CD4-positive, CD25-positive, alpha-beta regulatory T cell (primary cell): ENCODE results near the gene ATP9B. TPM values are rescaled to one million over a fixed set of nuclear protein-coding genes. Genes with fewer than 3 reads are reported as not detected.
A peak's percentile ranks its signal among the peaks of the same experiment; 100 is the strongest.

ENCODE experiments used
- ATAC-seq, 2 donors: fragments of 150-1000 bp; cut with Tn5 transposase; one replicate each; pipeline ENCODE4 v1.10.0; 2021; ENCODE audit warnings: low read depth in 2 of 2, moderate number of reproducible peaks in 2 of 2, moderate library complexity in 1 of 2
- DNase-seq, 3 donors: peaks; one replicate each; pipeline versions ENCODE4 v3.0.0 to v3.0.0-alpha.2; 2012 to 2022; ENCODE audit warnings: mixed read lengths in 1 of 3
- H3K27ac ChIP-seq: one replicate; pipeline ENCODE4 v1.7.0; 2013; ENCODE audit warnings: mild to moderate bottlenecking, low read length; ENCODE audit not compliant: insufficient read depth, poor library complexity, severe bottlenecking
- H3K27me3 ChIP-seq: one replicate; pipeline ENCODE4 v1.7.0; 2013; ENCODE audit warnings: low read length; ENCODE audit not compliant: control insufficient read depth, insufficient read depth
- H3K36me3 ChIP-seq: one replicate; pipeline ENCODE4 v1.7.0; 2013; ENCODE audit warnings: mild to moderate bottlenecking, low read length, moderate library complexity; ENCODE audit not compliant: control insufficient read depth, insufficient read depth
- H3K4me1 ChIP-seq: 2 replicates; pipeline ENCODE4 v1.7.0; 2013; ENCODE audit warnings: mild to moderate bottlenecking, low read length; ENCODE audit not compliant: insufficient read depth, control insufficient read depth, poor library complexity, severe bottlenecking
- H3K4me3 ChIP-seq: one replicate; pipeline ENCODE4 v1.7.0; 2013; ENCODE audit warnings: low read depth, mild to moderate bottlenecking, low read length, moderate library complexity
- H3K9me3 ChIP-seq, 2 experiments: 1 replicate in 1 of 2; 2 replicates in 1 of 2; pipeline ENCODE4 v1.7.0; 2013; ENCODE audit warnings: low read length in 2 of 2, mild to moderate bottlenecking in 1 of 2, moderate library complexity in 1 of 2; ENCODE audit not compliant: control insufficient read depth in 2 of 2
- H3K27ac Mint-ChIP-seq, 3 donors: one replicate each; pipeline ENCODE4 v1.8.0; 2020 to 2022; ENCODE audit warnings: mild to moderate bottlenecking in 3 of 3, mixed read lengths in 3 of 3, moderate library complexity in 2 of 3
- H3K27me3 Mint-ChIP-seq: one replicate; pipeline ENCODE4 v1.8.0; 2022; ENCODE audit warnings: mild to moderate bottlenecking, mixed read lengths
- H3K36me3 Mint-ChIP-seq: one replicate; pipeline ENCODE4 v1.8.0; 2020; ENCODE audit warnings: mixed read lengths
- H3K4me1 Mint-ChIP-seq, 4 donors: one replicate each; pipeline ENCODE4 v1.8.0; 2020 to 2022; ENCODE audit warnings: mixed read lengths in 4 of 4, mild to moderate bottlenecking in 1 of 4
- H3K4me3 Mint-ChIP-seq, 4 donors: one replicate each; pipeline ENCODE4 v1.8.0; 2020 to 2022; ENCODE audit warnings: mild to moderate bottlenecking in 4 of 4, mixed read lengths in 4 of 4, moderate library complexity in 3 of 4
- H3K9me3 Mint-ChIP-seq, 7 donors: one replicate each; pipeline ENCODE4 v1.8.0; 2020 to 2022; ENCODE audit warnings: mixed read lengths in 7 of 7, mild to moderate bottlenecking in 3 of 7, moderate library complexity in 2 of 7
- polyA plus RNA-seq, 4 donors: library from polyadenylated mRNA; unstranded; fragments of 300-500 nt; fragmentation: Illumina TruSeq; gene quantifications; one replicate each; pipeline ENCODE4 v1.2.3, GENCODE V29; 2021
- total RNA-seq: library from RNA; stranded (reverse); gene quantifications from one replicate; pipeline ENCODE4 v1.2.3, GENCODE V29; 2022

ATP9B gene
- total and polyA plus RNA-seq, 5 donors from 2014 or later, result 14.1 to 75.3 (median 17.6) TPM

DNA sequence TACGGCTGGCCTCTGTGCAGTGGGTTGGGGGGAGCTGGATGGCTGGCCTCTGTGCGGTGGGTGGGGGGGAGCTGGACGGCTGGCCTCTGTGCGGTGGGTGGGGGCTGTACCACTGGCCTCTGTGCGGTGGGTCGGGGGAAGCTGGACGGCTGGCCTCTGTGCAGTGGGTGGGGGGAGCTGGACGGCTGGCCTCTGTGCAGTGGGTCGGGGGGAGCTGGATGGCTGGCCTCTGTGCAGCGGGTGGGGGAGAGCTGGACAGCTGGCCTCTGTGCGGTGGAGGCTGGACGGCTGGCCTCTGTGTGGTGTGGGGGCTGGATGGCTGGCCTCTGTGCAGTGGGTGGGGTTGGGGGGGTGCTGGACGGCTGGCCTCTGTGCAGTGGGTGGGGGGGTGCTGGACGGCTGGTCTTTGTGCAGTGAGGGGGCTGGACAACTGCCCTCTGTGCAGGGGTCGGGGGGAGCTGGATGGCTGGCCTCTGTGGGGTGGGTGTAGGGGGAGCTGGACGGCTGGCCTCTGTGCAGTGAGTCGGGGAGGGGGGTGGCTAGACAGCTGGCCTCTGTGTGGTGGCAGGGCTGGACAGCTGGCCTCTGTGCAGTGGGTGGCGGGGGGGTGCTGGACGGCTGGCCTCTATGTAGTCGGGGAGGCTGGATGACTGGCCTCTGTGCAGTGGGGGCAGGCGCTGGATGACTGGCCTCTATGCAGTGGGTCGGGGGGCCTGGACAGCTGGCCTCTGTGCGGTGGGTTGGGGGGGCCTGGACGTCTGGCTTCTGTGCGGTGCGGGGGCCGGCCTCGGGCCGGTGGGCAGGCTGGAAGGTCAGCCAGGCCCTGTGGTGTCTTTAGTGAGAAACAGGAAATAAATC, 358.4 kb downstream of the ATP9B start:
- H3K4me1 ChIP-seq, result no peaks in the 10 kb centered on the region
- H3K9me3 ChIP-seq, result no peaks in the 10 kb centered on the region
- H3K27ac Mint-ChIP-seq, result peak overlapping the region in 2 of 3 donors; percentile 60 to 78
- no peak for ATAC-seq
- H3K27ac ChIP-seq, result no peak overlapping the region
- DNase-seq, result no peak
- peaks cover 5 to 45% (median 15%) of the 10 kb centered on the region in 4 donors for H3K4me1 Mint-ChIP-seq
- H3K27me3 Mint-ChIP-seq, result no peaks in the 10 kb centered on the region
- peaks cover 13% of the 10 kb centered on the region for H3K36me3 Mint-ChIP-seq
- no peak overlapping the region for H3K4me3 Mint-ChIP-seq
- H3K27me3 ChIP-seq, result no peaks in the 10 kb centered on the region
- H3K4me3 ChIP-seq, result no peak overlapping the region
- H3K36me3 ChIP-seq, result peaks cover 5% of the 10 kb centered on the region
- H3K9me3 Mint-ChIP-seq, result no peaks in the 10 kb centered on the region

Other genes with a start within 250 kb of the ATP9B start
- not detected for gene SALL3, start 89.6 kb upstream of the ATP9B start, total RNA-seq
- not detected for gene SALL3, start 89.6 kb upstream of the ATP9B start, polyA plus RNA-seq